DMS79 treated with DMSO at 0.1 percent for 48 hours (cell line): ENCODE measurements around the gene FASLG.

Experiments
- DNase-seq: peaks from one replicate; lab custom pipeline; 2025; lab: John Stamatoyannopoulos, UW

FASLG gene

GRCh38 chr1:172646653-172647052, 12.2 kb upstream of the FASLG start:
- DNase-seq = no peak

- DNase-seq = no peak
Measured at GRCh38 chr1:172647110-172647564, 11.8 kb upstream of the FASLG start.

GRCh38 chr1:172647987-172648386, 10.9 kb upstream of the FASLG start:
- no peak for DNase-seq

GRCh38 chr1:172650474-172651193, 8.3 kb upstream of the FASLG start:
- DNase-seq = no peak

DNA sequence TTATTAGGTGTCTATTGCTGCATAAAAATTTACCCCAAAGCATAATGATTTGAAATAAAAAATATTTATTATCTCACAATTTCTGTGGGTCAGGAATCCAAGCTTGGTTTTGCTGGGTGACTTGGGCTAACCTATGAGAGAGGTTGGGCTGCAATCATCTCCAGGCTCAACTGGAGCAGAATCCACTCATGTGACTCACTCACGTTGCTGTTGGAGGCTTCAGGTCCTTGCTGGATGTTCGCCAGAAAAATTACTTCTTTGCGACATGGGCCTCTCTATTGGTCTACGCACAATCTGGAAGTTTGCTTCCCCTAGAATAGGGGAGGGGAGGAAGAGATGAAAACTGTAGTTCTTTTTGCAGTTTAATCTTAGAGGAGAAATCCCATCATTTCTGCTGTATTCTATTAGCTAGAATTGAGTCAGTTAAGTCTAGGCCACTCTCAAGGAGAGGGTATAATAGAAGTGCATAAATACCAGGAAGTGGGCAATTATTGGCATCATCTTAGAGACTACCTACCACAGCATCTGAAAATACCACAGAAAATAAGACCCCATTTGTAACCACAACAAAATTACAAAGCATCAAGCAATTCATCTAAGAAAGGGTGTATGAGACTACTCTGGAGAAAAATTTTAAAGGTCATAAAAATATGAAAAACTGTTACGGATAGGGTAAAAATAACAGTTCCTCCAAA, 5.7 kb upstream of the FASLG start:
- DNase-seq = no peak

GRCh38 chr1:172654535-172654934, 4.4 kb upstream of the FASLG start:
- DNase-seq = no peak

- no peak for DNase-seq
Measured at GRCh38 chr1:172656576-172656975, 2.3 kb upstream of the FASLG start.

DNA sequence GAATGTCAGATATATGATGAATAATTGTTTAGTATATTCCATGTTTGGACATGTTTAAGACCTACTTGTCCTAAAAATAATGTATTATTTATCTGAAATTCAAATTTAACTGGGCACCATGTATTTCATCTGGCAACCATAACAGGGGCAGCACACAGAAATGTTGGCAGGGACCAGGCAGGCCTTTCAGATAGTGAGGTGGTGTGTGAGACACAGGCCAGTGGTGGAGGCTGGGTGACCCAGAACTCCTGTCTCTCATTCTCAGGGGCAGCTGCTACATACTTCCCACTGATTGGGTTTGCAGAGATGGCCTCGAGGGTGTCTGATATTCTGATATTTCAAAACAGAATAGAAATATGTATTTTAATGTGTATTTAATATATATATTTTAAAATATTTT, 1.3 kb upstream of the FASLG start:
- no peak for DNase-seq

DNA sequence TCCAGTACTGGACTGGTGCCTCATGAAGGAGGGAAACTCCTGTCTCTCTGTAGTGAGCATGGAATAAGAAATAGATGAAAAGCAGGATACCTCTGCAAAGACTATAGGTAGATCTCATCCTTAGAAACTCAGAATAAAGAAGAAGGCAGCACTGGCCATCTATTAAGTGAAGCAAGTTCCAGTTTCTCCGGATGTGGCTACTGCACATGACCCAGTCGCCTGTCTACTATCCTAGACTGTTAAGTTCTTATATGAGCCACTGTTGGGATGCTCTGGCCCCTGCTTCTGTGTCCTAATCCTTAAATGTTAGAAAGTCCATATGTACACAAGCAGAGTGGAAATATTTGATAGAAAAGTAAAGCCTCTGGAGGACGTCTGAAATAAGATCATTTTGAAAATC, 2.2 kb downstream of the FASLG start:
- no peak for DNase-seq

- DNase-seq = no peak
Measured at GRCh38 chr1:172662464-172663109, 3.7 kb downstream of the FASLG start.

GRCh38 chr1:172663732-172664131, 4.8 kb downstream of the FASLG start:
- DNase-seq = no peak

DNA sequence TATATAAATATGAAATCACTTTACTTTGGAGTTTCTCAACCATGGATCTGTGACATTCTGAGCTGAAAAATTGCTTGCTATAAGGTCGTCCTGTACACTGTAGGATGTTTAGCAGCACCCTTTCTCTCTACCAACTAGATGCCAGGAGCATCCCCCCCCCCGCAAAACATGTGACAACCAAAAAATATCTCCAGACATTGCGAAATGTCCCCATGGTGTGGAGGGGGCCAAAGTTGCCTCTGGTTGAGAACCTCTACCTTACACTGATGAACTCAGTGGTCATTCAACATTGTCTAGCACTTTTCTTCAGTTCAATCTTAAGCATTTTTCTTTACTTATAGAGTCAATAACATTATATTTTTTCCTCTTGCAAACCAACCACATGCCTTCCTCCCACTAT, 9.2 kb downstream of the FASLG start:
- no peak for DNase-seq

- DNase-seq = no peak
Measured at GRCh38 chr1:172669011-172669410, 10.1 kb downstream of the FASLG start.

GRCh38 chr1:172670316-172670715, 11.4 kb downstream of the FASLG start:
- DNase-seq = no peak

DNA sequence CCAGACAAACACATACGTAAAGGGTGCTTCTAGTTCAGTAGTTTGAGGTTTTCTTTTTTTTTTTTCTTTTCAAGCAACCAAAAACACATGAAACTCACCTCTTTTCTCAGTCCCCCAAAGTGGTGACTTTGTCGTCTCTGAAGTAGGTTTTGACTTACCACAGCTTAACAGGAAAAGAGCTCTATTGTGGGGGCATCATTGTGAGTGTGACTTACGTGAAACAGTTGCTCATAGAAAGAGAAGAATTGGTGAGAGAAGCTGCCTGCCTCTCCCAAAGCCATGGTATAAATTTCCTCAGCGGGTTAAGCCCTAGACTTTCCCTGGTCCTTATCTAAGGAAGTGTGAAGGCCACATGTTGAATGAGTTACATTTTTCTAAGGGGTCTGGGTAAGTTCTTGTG, 11.9 kb downstream of the FASLG start:
- DNase-seq = no peak

DNA sequence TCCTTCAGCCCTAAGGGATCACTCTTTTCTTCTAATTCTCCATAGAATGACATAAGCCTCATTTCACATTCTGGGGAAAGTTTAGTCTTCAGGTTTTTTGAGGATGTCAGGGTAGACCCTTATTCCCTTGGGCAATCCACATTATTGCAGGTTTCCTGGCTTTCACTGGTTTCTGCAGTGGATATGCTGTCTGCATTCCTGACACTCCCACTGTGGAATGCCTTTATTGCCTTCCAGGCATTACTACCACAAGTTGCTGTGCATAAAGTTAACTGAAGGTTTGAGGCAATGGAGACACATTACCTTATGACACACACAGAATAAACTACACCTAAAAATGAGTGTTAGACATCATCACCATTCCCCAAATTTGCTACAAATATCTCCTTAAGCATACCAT, 12.7 kb downstream of the FASLG start:
- DNase-seq = no peak

- DNase-seq = no peak
Measured at GRCh38 chr1:172672720-172673119, 13.8 kb downstream of the FASLG start.

- DNase-seq = no peak
Measured at GRCh38 chr1:172673761-172674160, 14.9 kb downstream of the FASLG start.

- DNase-seq = no peak
Measured at GRCh38 chr1:172674831-172675613, 16.1 kb downstream of the FASLG start.

GRCh38 chr1:172679000-172679772, 20.3 kb downstream of the FASLG start:
- no peak for DNase-seq

- DNase-seq = no peak
Measured at GRCh38 chr1:172680244-172680643, 21.3 kb downstream of the FASLG start.
